ENCODE measurements around the gene CST5. TPM values are rescaled to one million over a fixed set of nuclear protein-coding genes. Genes with fewer than 3 reads are reported as not detected.

The CST5 gene
- total RNA-seq, 1 donor from 2014 or later, result 0.50 TPM

GRCh38 chr20:23920408-23921325, 41.1 kb upstream of the CST5 start:
- Histone ChIP-seq H3K4me2 (ENCODE audit: low read length) (no peak overlapping the region), H3K36me3 (ENCODE audit: insufficient read depth, low read length) (no peaks in the 10 kb centered on the region), H3K79me2 (ENCODE audit: insufficient read depth, low read length) (no peaks in the 10 kb centered on the region), H3K27ac (ENCODE audit: low read depth, low read length) (no peak overlapping the region), H4K20me1 (ENCODE audit: insufficient read depth, low read length) (no peaks in the 10 kb centered on the region), H3K9me3 (ENCODE audit: insufficient read depth, low read depth, low read length) (no peaks in the 10 kb centered on the region), H2AFZ (ENCODE audit: low read depth, low read length) (no peak overlapping the region), H3K4me1 (ENCODE audit: insufficient read depth, low read length) (no peaks in the 10 kb centered on the region), H3K9ac (ENCODE audit: low read length) (no peak overlapping the region), H3K27me3 (ENCODE audit: insufficient read depth, low read length) (no peaks in the 10 kb centered on the region), H3K4me3 (ENCODE audit: insufficient read depth, low read depth, low read length) (no peak overlapping the region)
- DNase-seq (ENCODE audit: low read depth), result no peak
- no peak for FAIRE-seq
- H3K4me1 Mint-ChIP-seq (ENCODE audit: low read depth, unreplicated experiment), result peaks cover 12% of the 10 kb centered on the region
- no peak for TF ChIP-seq EZH2 (IDR thresholded peaks at IDR 0.05; ENCODE audit: insufficient read depth, low read length)
- TF ChIP-seq, protein P1, sequence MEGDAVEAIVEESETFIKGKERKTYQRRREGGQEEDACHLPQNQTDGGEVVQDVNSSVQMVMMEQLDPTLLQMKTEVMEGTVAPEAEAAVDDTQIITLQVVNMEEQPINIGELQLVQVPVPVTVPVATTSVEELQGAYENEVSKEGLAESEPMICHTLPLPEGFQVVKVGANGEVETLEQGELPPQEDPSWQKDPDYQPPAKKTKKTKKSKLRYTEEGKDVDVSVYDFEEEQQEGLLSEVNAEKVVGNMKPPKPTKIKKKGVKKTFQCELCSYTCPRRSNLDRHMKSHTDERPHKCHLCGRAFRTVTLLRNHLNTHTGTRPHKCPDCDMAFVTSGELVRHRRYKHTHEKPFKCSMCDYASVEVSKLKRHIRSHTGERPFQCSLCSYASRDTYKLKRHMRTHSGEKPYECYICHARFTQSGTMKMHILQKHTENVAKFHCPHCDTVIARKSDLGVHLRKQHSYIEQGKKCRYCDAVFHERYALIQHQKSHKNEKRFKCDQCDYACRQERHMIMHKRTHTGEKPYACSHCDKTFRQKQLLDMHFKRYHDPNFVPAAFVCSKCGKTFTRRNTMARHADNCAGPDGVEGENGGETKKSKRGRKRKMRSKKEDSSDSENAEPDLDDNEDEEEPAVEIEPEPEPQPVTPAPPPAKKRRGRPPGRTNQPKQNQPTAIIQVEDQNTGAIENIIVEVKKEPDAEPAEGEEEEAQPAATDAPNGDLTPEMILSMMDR (IDR thresholded peaks at IDR 0.05; ENCODE audit: insufficient read depth, low read depth, low read length), result no peak
- no peak overlapping the region for H3K4me3 Mint-ChIP-seq (ENCODE audit: unreplicated experiment)
- H3K27ac Mint-ChIP-seq (ENCODE audit: unreplicated experiment), result peak overlapping the region; percentile 23
- H3K9me3 Mint-ChIP-seq (ENCODE audit: unreplicated experiment), result no peaks in the 10 kb centered on the region
- peaks cover 38% of the 10 kb centered on the region for H3K27me3 Mint-ChIP-seq (ENCODE audit: low read depth, unreplicated experiment)
- H3K36me3 Mint-ChIP-seq (ENCODE audit: low read depth, unreplicated experiment), result no peaks in the 10 kb centered on the region

DNA sequence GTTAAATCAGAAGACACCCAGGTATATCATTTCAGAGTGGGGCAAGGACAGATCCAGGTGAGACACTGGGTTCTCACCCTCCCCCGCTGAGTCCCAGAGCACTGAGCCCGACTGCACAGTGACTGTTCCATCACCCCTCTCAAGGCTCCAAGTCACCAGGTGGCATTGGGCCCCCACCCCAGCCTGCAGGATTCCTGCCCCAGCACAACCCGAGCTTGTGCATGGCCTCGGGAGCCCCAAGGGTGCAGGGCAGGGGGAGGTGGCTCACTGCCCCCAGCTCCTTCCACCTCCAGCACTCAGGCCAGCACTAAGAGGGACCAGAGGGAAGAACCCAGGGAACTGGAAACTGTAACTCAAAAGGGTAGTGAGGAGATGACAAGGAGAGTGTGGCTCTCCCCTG, 39.3 kb upstream of the CST5 start:
- no peak overlapping the region for H3K27ac Mint-ChIP-seq (ENCODE audit: unreplicated experiment)
- no peak for TF ChIP-seq EZH2 (IDR thresholded peaks at IDR 0.05; ENCODE audit: insufficient read depth, low read length)
- TF ChIP-seq, protein P1 (IDR thresholded peaks at IDR 0.05; ENCODE audit: insufficient read depth, low read depth, low read length), result no peak
- FAIRE-seq, result no peak

More for the DNA sequence above, 39.3 kb upstream of the CST5 start:
- Histone ChIP-seq H3K79me2 (ENCODE audit: insufficient read depth, low read length) (no peaks in the 10 kb centered on the region), H3K4me1 (ENCODE audit: insufficient read depth, low read length) (no peaks in the 10 kb centered on the region), H3K4me2 (ENCODE audit: low read length) (no peak overlapping the region), H3K9me3 (ENCODE audit: insufficient read depth, low read depth, low read length) (no peaks in the 10 kb centered on the region), H3K27me3 (ENCODE audit: insufficient read depth, low read length) (no peaks in the 10 kb centered on the region), H3K36me3 (ENCODE audit: insufficient read depth, low read length) (no peaks in the 10 kb centered on the region), H2AFZ (ENCODE audit: low read depth, low read length) (no peak overlapping the region), H3K4me3 (ENCODE audit: insufficient read depth, low read depth, low read length) (no peak overlapping the region), H3K27ac (ENCODE audit: low read depth, low read length) (no peak overlapping the region), H3K9ac (ENCODE audit: low read length) (no peak overlapping the region), H4K20me1 (ENCODE audit: insufficient read depth, low read length) (no peaks in the 10 kb centered on the region)
- H3K9me3 Mint-ChIP-seq (ENCODE audit: unreplicated experiment), result peaks cover under 1% of the 10 kb centered on the region
- H3K36me3 Mint-ChIP-seq (ENCODE audit: low read depth, unreplicated experiment), result no peaks in the 10 kb centered on the region
- no peak overlapping the region for H3K4me3 Mint-ChIP-seq (ENCODE audit: unreplicated experiment)
- H3K4me1 Mint-ChIP-seq (ENCODE audit: low read depth, unreplicated experiment), result peaks cover 22% of the 10 kb centered on the region
- no peak for DNase-seq (ENCODE audit: low read depth)
- H3K27me3 Mint-ChIP-seq (ENCODE audit: low read depth, unreplicated experiment), result peaks cover 34% of the 10 kb centered on the region
